ENCODE results near the gene HACD1.

HACD1 gene

GRCh38 chr10:17585016-17585415, 32.2 kb downstream of the HACD1 start:
- no peak for DNase-seq (ENCODE audit: low read depth)

- DNase-seq (ENCODE audit: low read depth): no peak
Observed at GRCh38 chr10:17580885-17581284, 36.3 kb downstream of the HACD1 start.

- no peak for DNase-seq (ENCODE audit: low read depth)
Observed at GRCh38 chr10:17578603-17579002, 38.6 kb downstream of the HACD1 start.

GRCh38 chr10:17576768-17577167, 40.4 kb downstream of the HACD1 start:
- no peak for DNase-seq (ENCODE audit: low read depth)

- DNase-seq (ENCODE audit: low read depth): no peak
Observed at GRCh38 chr10:17564911-17565310, 52.3 kb downstream of the HACD1 start.

DNA sequence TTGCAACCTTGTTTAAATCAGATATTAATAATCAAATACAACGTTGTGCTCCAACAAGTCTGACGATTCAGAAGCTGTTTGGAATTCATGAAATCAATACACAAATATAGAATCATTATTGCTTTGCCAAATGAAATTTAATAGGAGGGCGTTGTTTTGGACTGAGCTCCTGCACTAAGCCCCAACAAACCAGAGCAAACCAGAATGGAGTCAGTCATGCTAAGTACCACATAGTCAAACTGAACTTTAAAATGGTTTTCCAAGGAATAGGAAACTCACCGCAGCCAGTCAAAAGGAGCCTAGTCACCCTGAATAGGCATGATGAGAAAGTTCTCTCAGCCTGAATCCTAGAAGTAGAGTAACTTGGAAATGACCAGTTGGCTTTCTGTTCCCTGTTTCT, 53.7 kb downstream of the HACD1 start:
- DNase-seq (ENCODE audit: low read depth): no peak

DNA sequence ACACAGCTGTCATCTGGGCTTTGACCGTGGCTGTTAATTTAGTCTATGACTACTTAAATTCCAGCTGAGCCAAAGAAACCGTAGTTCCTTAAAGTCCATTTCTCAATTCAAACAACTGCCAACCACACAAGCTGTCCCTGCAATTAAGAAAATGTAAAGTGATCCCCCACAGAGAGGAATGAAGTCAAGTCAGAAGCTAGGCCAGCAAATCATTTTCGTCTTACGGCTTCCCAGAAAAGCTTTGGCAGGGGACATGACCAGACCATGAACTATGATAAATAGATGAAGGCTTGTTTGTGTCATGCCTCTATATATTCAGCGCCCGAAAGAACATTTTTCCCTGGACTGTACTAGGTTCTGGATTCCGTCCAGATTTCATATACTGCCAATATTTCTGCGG, 54.6 kb downstream of the HACD1 start:
- no peak for DNase-seq (ENCODE audit: low read depth)

DNA sequence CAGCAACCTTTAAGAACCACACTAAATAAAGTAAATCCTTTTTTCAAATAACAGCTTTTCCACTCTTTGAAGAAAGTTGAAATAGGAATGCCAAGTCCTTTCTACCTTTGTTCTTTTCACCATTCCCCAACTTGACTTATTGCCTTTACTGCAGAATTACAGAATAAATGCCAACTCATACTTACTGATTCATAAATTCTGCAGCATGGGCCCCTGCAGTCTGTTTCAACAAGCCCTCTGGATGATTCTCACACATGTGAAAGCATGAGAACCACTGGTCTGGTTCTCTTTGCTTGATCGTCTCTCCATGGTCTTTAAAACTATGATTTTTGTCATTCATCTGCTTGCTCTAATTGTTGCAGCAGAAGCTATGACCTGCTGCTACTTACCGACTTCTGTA, 56.1 kb downstream of the HACD1 start:
- no peak for DNase-seq (ENCODE audit: low read depth)

GRCh38 chr10:17557459-17557858, 59.7 kb downstream of the HACD1 start:
- no peak for DNase-seq (ENCODE audit: low read depth)

GRCh38 chr10:17548770-17549169, 68.4 kb downstream of the HACD1 start:
- DNase-seq (ENCODE audit: low read depth): no peak

DNA sequence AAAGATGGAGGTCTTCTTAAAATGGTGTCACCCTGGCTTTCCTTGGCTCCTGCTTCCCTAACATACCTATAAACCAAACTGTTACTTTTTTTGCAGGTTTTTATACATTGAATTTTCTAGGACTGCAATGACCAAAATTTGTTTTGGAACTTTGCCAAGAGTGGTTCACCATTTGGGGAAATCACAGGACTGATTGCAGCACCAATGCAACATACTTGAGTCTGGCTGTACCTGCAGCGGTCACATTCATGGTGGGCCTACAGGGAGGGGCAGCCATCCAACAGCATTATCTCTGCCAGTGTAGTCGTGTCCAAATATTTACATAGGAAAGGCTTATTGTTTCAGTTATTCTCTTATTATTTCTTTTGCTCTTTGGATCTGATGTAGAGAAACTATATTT, 69.0 kb downstream of the HACD1 start:
- no peak for DNase-seq (ENCODE audit: low read depth)

DNA sequence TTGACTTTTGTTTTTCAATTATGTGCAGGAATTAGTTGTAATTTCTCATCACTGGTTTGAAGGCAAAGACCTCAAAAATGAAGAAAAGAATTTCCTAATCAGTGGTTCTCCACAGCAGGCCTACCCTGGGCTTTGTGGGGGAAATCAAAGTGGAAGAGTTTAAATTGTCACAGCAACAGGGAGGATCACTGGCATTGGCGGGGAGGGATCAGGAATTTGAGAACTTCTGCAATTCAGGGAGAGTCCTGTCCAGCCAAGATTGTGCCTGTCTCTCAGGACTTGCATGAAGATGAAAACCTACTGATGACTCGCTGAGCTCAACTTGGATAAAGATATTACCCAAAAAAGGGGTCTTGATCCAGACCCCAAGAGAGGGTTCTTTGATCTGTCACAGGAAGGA, 70.1 kb downstream of the HACD1 start:
- DNase-seq (ENCODE audit: low read depth): no peak

- DNase-seq (ENCODE audit: low read depth): no peak
Observed at GRCh38 chr10:17544465-17544864, 72.7 kb downstream of the HACD1 start.

Measured in T follicular helper cell (primary cell).